GM12874 (cell line): ENCODE data around the gene ALKAL2.

Experiments used
- CTCF ChIP-seq: IDR thresholded peaks from 2 replicates; pipeline ENCODE4 v1.5.1; 2011; ENCODE audit warnings: low read depth, mild to moderate bottlenecking, control low read depth, low read length, moderate library complexity; ENCODE audit not compliant: insufficient read depth

Gene ALKAL2

DNA sequence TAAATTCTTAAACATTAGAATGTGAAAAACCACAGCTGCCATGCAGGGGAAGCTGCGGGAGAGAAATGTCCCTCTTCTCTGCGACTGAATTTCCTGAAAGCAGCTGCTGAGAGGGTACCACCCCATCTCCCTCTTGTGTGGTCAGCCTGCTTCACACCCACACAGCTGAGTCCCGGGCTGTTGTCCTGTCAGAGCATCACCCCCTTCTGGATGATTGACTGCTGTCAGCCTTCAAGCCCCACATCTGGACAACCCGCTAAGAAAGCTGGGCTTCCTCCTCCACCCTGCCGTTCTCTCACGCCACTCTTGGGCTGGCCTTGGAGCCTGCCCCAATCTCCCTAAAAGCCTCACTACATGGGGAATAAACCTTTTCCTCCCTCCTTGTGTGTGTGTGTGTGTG, 50.0 kb downstream of the ALKAL2 start:
- TF ChIP-seq CTCF, result no peak

GRCh38 chr2:236993-237539, 50.8 kb downstream of the ALKAL2 start:
- no peak for TF ChIP-seq CTCF

GRCh38 chr2:234421-234820, 53.5 kb downstream of the ALKAL2 start:
- TF ChIP-seq CTCF, result no peak

DNA sequence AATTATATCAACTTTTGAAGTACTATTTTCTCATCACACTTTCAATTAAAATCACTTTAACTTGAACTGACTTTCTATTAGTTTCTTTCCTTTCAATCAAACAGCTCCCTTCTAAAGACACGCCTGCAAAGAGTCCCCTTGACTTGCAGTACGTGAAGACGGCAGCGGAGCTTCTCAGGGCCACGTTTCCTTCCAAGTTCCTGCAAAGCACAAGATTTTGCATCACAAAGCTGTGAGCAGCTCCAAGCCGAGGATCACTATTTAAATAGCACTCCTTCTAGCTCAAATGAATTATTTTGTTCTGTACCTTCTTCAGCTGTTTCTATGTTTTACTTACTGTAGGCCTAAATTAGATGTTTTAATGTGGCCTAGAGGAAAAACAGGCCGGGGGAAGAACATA, 54.9 kb downstream of the ALKAL2 start:
- no peak for TF ChIP-seq CTCF

DNA sequence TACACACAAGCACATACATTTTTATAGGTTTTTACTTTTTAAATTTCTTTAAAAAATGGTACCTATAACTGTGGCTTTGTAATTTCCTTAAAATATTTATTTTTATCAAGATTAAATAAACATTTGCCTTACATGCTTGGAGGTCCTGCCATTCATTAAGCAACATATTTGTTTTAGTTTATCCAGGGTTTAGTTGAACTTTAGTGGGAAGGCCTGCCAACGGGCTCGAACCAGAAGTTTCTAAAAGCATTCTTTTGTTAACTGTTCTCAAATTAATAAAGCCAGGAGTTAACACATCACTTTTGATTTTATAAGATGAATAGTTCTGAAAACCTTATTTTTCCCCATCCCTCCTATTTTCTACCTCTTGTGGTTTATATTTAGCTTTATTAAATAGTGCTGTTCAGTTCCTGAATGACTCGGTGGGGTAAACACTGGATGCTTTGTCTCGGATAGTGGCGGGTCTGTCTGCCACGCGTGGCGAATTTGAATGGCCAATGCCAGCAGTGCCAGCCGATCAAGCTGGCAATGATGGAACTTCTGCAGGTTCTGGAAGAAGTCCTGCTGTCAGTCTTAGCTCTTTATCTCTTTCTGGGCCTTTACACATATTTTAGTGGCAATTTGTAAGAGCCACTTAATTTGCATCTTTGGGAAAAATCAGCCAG, 56.2 kb downstream of the ALKAL2 start:
- no peak for TF ChIP-seq CTCF
